Neural cell (in vitro differentiated cells): ENCODE results near the gene LRP8. TPM values are rescaled to one million over a fixed set of nuclear protein-coding genes. Genes with fewer than 3 reads are reported as not detected.

Experiments used
- H2AFZ ChIP-seq: fragments of 200-600, 300-800 bp; sonication (generic), shearing (Covaris generic); 2 replicates; pipeline ENCODE4 v1.6.0; 2014; ENCODE audit warnings: low read depth, mild to moderate bottlenecking, antibody characterized with exemption, low read length, moderate library complexity
- H3F3A ChIP-seq: fragments of 200-600 bp; shearing (Covaris generic); 2 replicates; pipeline ENCODE4 v1.6.1; 2016; ENCODE audit warnings: mild to moderate bottlenecking, moderate library complexity, mixed read lengths, antibody characterized with exemption, low read length; ENCODE audit not compliant: insufficient read depth, poor library complexity, severe bottlenecking
- H3K27ac ChIP-seq: fragments of 200-600, 300-800 bp; sonication (generic), shearing (Covaris generic); 2 replicates; pipeline ENCODE4 v1.5.1; 2014; ENCODE audit warnings: mild to moderate bottlenecking, low read length, moderate library complexity
- H3K27me3 ChIP-seq: fragments of 300-800, 200-600 bp; sonication (generic), shearing (Covaris generic); 2 replicates; pipeline ENCODE4 v1.6.0; 2014; ENCODE audit warnings: mild to moderate bottlenecking, low read depth, low read length, moderate library complexity; ENCODE audit not compliant: insufficient read depth
- H3K36me3 ChIP-seq: fragments of 300-800, 200-600 bp; sonication (generic), shearing (Covaris generic); 2 replicates; pipeline ENCODE4 v1.5.1; 2014; ENCODE audit warnings: mild to moderate bottlenecking, antibody characterized with exemption, low read length, moderate library complexity; ENCODE audit not compliant: insufficient read depth
- H3K4me2 ChIP-seq: fragments of 300-800, 200-600 bp; sonication (generic), shearing (Covaris generic); 2 replicates; pipeline ENCODE4 v1.6.0; 2014; ENCODE audit warnings: mild to moderate bottlenecking, low read length
- H3K4me3 ChIP-seq: fragments of 300-800, 200-600 bp; sonication (generic), shearing (Covaris generic); 2 replicates; pipeline ENCODE4 v1.5.1; 2014; ENCODE audit warnings: mild to moderate bottlenecking, low read length, moderate library complexity
- H3K79me2 ChIP-seq: fragments of 200-600 bp; shearing (Covaris generic); replicated peaks from 2 replicates; pipeline ENCODE4 v1.6.0; 2014; ENCODE audit warnings: mild to moderate bottlenecking, low read length, moderate library complexity; ENCODE audit not compliant: insufficient read depth
- H3K9ac ChIP-seq: fragments of 300-800, 200-600 bp; sonication (generic), shearing (Covaris generic); 2 replicates; pipeline ENCODE4 v1.6.1; 2016; ENCODE audit warnings: mild to moderate bottlenecking, low read length, mixed read lengths
- H3K9me2 ChIP-seq: fragments of 200-600 bp; shearing (Covaris generic); 2 replicates; pipeline ENCODE4 v1.6.1; 2016; ENCODE audit warnings: mild to moderate bottlenecking, low read length, mixed read lengths; ENCODE audit not compliant: insufficient read depth
- H3K9me3 ChIP-seq: fragments of 200-600, 300-800 bp; sonication (generic), shearing (Covaris generic); 2 replicates; pipeline ENCODE4 v1.6.1; 2016; ENCODE audit warnings: mild to moderate bottlenecking, mixed run types, low read length, moderate library complexity, mixed read lengths
- H4K20me1 ChIP-seq: fragments of 200-600 bp; shearing (Covaris generic); 2 replicates; pipeline ENCODE4 v1.6.1; 2016; ENCODE audit warnings: mild to moderate bottlenecking, mixed run types; ENCODE audit not compliant: insufficient read depth
- EP300 ChIP-seq: fragments of 450-650 bp; conservative IDR thresholded peaks from 2 replicates; pipeline ENCODE4 v1.6.1; 2014; ENCODE audit warnings: antibody characterized with exemption, mild to moderate bottlenecking, moderate library complexity; ENCODE audit not compliant: poor library complexity, severe bottlenecking
- EZH2 ChIP-seq: fragments of 200-600, 300-800 bp; shearing (Covaris generic), sonication (generic); IDR thresholded peaks from 2 replicates; pipeline ENCODE4 v1.6.1; 2014; ENCODE audit warnings: antibody characterized with exemption, low read length, borderline replicate concordance, mild to moderate bottlenecking; ENCODE audit not compliant: insufficient read depth, poor library complexity, severe bottlenecking
- MXI1 ChIP-seq: fragments of 450-650 bp; conservative IDR thresholded peaks from 2 replicates; pipeline ENCODE4 v1.6.1; 2014; ENCODE audit warnings: antibody characterized with exemption, mild to moderate bottlenecking; ENCODE audit not compliant: poor library complexity, severe bottlenecking
- POLR2AphosphoS5 ChIP-seq: IDR thresholded peaks from 2 replicates; pipeline ENCODE4 v1.6.1; 2012
- RAD21 ChIP-seq: fragments of 450-650 bp; conservative IDR thresholded peaks from 2 replicates; pipeline ENCODE4 v1.6.1; 2014; ENCODE audit warnings: antibody characterized with exemption, mild to moderate bottlenecking, moderate library complexity
- SMC3 ChIP-seq: fragments of 450-650 bp; conservative IDR thresholded peaks from 2 replicates; pipeline ENCODE4 v1.6.1; 2014; ENCODE audit warnings: antibody characterized with exemption, mild to moderate bottlenecking, moderate library complexity; ENCODE audit not compliant: poor library complexity
- TAF1 ChIP-seq: IDR thresholded peaks from 2 replicates; pipeline ENCODE4 v1.6.1; 2012; ENCODE audit warnings: low read depth
- polyA plus RNA-seq: library from polyadenylated mRNA; depleted of rRNA; stranded (reverse); fragments of >200 nt; gene quantifications from 2 replicates; pipeline ENCODE4 v1.2.3, GENCODE V29; 2014
- TF ChIP-seq, protein P1 (sequence below): IDR thresholded peaks from 2 replicates; pipeline ENCODE4 v1.6.1; 2012; ENCODE audit warnings: borderline replicate concordance
- TF ChIP-seq, protein P2 (sequence below): fragments of 450-650 bp; IDR thresholded peaks from 2 replicates; pipeline ENCODE4 v1.5.1; 2014; ENCODE audit warnings: antibody characterized with exemption, mild to moderate bottlenecking, moderate library complexity; ENCODE audit not compliant: poor library complexity, severe bottlenecking

Gene LRP8
- polyA plus RNA-seq, 1 donor from 2014 or later, result 65.8 TPM

DNA sequence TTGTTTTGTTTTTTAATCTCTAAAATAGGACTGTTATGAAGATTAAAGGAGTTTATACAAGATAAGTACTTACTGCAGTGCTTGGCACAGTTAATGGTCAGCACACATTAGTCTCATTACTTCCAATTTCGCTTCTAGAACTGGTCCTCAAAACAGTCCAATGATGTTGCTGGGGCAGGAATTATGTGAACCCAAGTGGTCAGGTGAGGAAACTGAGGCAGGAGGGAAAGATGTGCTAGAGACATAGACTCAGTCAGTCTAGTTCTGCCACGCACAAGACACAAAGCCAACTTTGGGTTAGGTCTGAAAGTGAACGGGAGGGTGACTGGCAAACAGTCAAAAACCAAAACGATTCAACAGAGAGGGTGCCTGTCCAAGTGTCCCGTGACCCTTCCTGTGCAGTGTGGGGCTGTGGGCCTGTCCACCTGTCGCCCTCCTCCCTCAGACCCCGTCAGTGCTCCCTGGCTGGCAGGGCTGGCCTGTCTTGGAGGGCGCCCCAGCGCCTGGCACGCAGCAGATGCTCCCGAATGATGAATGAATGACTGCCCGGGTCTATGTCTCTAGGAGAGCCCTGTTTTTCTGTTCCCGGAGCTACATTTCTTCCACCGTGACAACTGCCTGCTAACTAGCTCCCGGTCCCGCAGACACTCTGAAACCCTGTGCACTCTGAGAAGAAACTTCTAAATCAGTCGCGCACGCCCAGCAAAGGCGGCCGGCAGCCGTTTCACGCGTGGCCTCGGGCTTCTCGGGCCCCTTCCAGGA is 2.4 kb downstream of the LRP8 start:
- Histone ChIP-seq H3K27ac (no peak overlapping the region), H3F3A (no peaks in the 10 kb centered on the region), H3K27me3 (no peaks in the 10 kb centered on the region), H3K79me2 (peaks cover 48% of the 10 kb centered on the region), H4K20me1 (peaks cover 23% of the 10 kb centered on the region), H3K4me2 (peak overlapping the region; percentile 87), H3K9me2 (no peaks in the 10 kb centered on the region), H3K36me3 (peaks cover 15% of the 10 kb centered on the region), H3K9me3 (no peaks in the 10 kb centered on the region), H3K9ac (peak overlapping the region; percentile 99), H2AFZ (no peak overlapping the region), H3K4me3 (peak overlapping the region; percentile 89)
- TF ChIP-seq, protein P1, sequence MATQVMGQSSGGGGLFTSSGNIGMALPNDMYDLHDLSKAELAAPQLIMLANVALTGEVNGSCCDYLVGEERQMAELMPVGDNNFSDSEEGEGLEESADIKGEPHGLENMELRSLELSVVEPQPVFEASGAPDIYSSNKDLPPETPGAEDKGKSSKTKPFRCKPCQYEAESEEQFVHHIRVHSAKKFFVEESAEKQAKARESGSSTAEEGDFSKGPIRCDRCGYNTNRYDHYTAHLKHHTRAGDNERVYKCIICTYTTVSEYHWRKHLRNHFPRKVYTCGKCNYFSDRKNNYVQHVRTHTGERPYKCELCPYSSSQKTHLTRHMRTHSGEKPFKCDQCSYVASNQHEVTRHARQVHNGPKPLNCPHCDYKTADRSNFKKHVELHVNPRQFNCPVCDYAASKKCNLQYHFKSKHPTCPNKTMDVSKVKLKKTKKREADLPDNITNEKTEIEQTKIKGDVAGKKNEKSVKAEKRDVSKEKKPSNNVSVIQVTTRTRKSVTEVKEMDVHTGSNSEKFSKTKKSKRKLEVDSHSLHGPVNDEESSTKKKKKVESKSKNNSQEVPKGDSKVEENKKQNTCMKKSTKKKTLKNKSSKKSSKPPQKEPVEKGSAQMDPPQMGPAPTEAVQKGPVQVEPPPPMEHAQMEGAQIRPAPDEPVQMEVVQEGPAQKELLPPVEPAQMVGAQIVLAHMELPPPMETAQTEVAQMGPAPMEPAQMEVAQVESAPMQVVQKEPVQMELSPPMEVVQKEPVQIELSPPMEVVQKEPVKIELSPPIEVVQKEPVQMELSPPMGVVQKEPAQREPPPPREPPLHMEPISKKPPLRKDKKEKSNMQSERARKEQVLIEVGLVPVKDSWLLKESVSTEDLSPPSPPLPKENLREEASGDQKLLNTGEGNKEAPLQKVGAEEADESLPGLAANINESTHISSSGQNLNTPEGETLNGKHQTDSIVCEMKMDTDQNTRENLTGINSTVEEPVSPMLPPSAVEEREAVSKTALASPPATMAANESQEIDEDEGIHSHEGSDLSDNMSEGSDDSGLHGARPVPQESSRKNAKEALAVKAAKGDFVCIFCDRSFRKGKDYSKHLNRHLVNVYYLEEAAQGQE, result no peak

DNA sequence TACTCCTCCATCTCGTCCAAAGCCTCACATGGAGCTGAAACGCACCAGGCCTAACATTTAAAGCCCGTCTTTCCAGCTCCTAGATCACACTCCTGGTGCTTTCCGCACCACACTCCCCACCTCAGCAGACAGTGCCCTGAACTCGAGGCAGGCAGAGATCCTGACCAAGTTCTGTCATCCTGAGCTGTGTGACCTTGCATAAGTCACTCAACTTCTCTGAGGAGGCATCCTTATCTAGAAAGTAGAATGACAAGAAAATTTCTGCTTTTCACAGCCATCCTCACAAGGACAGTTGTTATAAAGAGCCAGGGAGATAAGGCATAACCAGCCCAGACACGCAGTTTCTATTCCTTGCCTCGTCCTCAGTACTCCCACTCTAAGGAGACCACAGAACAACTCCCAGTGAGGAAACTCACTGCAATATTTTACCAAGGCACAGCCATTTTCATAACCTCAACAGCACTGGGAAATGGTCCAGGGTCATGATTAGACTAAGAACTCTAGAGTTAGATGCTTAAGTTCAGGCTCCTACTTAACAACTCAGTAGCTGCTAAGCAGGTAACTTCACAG is 3.1 kb downstream of the LRP8 start:
- peak overlapping the region; percentile 89 for H3K4me3 ChIP-seq
- H3K79me2 ChIP-seq, result peaks cover 49% of the 10 kb centered on the region
- no peak overlapping the region for H3K27ac ChIP-seq
- H3K9me2 ChIP-seq, result no peaks in the 10 kb centered on the region
- no peaks in the 10 kb centered on the region for H3K9me3 ChIP-seq
- TF ChIP-seq POLR2AphosphoS5, result no peak
- no peak for TF ChIP-seq SMC3
- TF ChIP-seq RAD21, result no peak
- TF ChIP-seq EZH2, result no peak
- no peak for TF ChIP-seq EP300
- TF ChIP-seq MXI1, result no peak
- TF ChIP-seq, protein P1, result no peak
- TF ChIP-seq, protein P2, sequence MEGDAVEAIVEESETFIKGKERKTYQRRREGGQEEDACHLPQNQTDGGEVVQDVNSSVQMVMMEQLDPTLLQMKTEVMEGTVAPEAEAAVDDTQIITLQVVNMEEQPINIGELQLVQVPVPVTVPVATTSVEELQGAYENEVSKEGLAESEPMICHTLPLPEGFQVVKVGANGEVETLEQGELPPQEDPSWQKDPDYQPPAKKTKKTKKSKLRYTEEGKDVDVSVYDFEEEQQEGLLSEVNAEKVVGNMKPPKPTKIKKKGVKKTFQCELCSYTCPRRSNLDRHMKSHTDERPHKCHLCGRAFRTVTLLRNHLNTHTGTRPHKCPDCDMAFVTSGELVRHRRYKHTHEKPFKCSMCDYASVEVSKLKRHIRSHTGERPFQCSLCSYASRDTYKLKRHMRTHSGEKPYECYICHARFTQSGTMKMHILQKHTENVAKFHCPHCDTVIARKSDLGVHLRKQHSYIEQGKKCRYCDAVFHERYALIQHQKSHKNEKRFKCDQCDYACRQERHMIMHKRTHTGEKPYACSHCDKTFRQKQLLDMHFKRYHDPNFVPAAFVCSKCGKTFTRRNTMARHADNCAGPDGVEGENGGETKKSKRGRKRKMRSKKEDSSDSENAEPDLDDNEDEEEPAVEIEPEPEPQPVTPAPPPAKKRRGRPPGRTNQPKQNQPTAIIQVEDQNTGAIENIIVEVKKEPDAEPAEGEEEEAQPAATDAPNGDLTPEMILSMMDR, result no peak
- no peak for TF ChIP-seq TAF1
- H3K9ac ChIP-seq, result no peak overlapping the region
- no peaks in the 10 kb centered on the region for H3F3A ChIP-seq
- peaks cover 23% of the 10 kb centered on the region for H4K20me1 ChIP-seq
- no peak overlapping the region for H2AFZ ChIP-seq
- no peaks in the 10 kb centered on the region for H3K27me3 ChIP-seq
- peak overlapping the region; percentile 87 for H3K4me2 ChIP-seq
- peaks cover 15% of the 10 kb centered on the region for H3K36me3 ChIP-seq
